Stomach (tissue), 9 donors: ENCODE results near the gene RPL36. TPM values are rescaled to one million over a fixed set of nuclear protein-coding genes. Genes with fewer than 3 reads are reported as not detected.
"Not testable (repeated sequence)": the region's sequence is repeated elsewhere in the genome, so short reads cannot be mapped to it uniquely, and the experiment has no call there.

ENCODE experiments used
- DNase-seq, 2 donors: peaks; one replicate each; pipeline versions ENCODE4 v3.0.0 to v3.0.0-alpha.2; 2013 to 2019
- H3K27ac ChIP-seq, 5 donors: fragments of 200-600 bp in 4 of 5; sonication (generic) in 4 of 5; one replicate each; pipeline ENCODE4 v1.5.1; 2013 to 2019; ENCODE audit warnings: mild to moderate bottlenecking in 1 of 5, moderate library complexity in 1 of 5
- H3K27me3 ChIP-seq, 3 donors: fragments of 200-600 bp; sonication (generic); one replicate each; pipeline ENCODE4 v1.5.1; 2017 to 2019; ENCODE audit warnings: mixed run types in 1 of 3
- H3K36me3 ChIP-seq, 4 donors: fragments of 200-600 bp; sonication (generic); 1 replicate in 3 of 4; 2 replicates in 1 of 4; pipeline ENCODE4 v1.5.1; 2016 to 2019
- H3K4me1 ChIP-seq, 4 donors: fragments of 200-600 bp; sonication (generic); one replicate each; pipeline ENCODE4 v1.5.1; 2016 to 2019
- H3K4me3 ChIP-seq, 4 donors: fragments of 200-600 bp; sonication (generic) in 3 of 4; one replicate each; pipeline ENCODE4 v1.5.1; 2016 to 2019; ENCODE audit warnings: mild to moderate bottlenecking in 1 of 4
- H3K9me3 ChIP-seq, 4 donors: fragments of 200-600 bp; sonication (generic); one replicate each; pipeline ENCODE4 v1.5.1; 2016 to 2019
- CTCF ChIP-seq, 7 experiments: fragments of 450-650 bp in 4 of 7; fragments of 200-600 bp in 3 of 7; sonication (generic) in 3 of 7; IDR thresholded peaks; one replicate each; pipeline ENCODE4 v1.5.1; 2016 to 2019; ENCODE audit warnings: antibody characterized with exemption in 7 of 7, control low read depth in 2 of 7, mild to moderate bottlenecking in 1 of 7
- EP300 ChIP-seq: sonication (generic); formaldehyde crosslinking; IDR thresholded peaks from one replicate; pipeline ENCODE4 v1.6.1; 2017; ENCODE audit warnings: antibody characterized with exemption
- POLR2A ChIP-seq, 4 donors: fragments of 450-650 bp; IDR thresholded peaks; one replicate each; pipeline ENCODE4 v1.6.1; 2016; ENCODE audit warnings: antibody characterized with exemption in 4 of 4, control low read depth in 2 of 4, mild to moderate bottlenecking in 1 of 4, moderate library complexity in 1 of 4
- POLR2AphosphoS5 ChIP-seq, 3 donors: sonication (generic); formaldehyde crosslinking; IDR thresholded peaks; one replicate each; pipeline ENCODE4 v1.6.1; 2016; ENCODE audit warnings: antibody characterized with exemption in 3 of 3
- WGBS, 5 donors: extraction: QIAGEN DNeasy Blood & Tissue Kit in 3 of 5; methylation state at CpG; one replicate each; pipeline versions ENCODE4 v1.1.5 to v1.1.7; 2013 to 2018; 5-methylcytosine and 5-hydroxymethylcytosine counted together
- intact Hi-C: fragments of 100-400 bp; cut with DNase I; formaldehyde crosslinking; loops from one replicate; pipeline ENCODE4 v1.15.1; 2023; ENCODE audit warnings: low total_unique reads
- polyA plus RNA-seq, 3 donors: library from polyadenylated mRNA; stranded (reverse); fragments of 200-250 nt; gene quantifications; one replicate each; pipeline ENCODE4 v1.2.3, GENCODE V29; 2013
- total RNA-seq, 5 donors: library from RNA; depleted of rRNA; stranded (reverse); fragments of >200 nt; gene quantifications; one replicate each; pipeline versions ENCODE4 v1.1.0 to v1.2.3, GENCODE V29; 2014 to 2016
- donor health status: healthy with polysubstance abuse.
- donor health status: Bipolar disorder and iron deficiency.
- donor health status: healthy.

RPL36 gene
- total and polyA plus RNA-seq, 8 donors = 121 to 2,132 (median 649) TPM

- Histone ChIP-seq H3K36me3 (peaks cover 10 to 12% (median 12%) of the 10 kb centered on the region in 4 donors), H3K27ac (peak overlapping the region; percentile 83 to 92 (median 88)), H3K4me3 (peak overlapping the region; percentile 60 to 70 (median 65)), H3K27me3 (no peaks in the 10 kb centered on the region), H3K9me3 (no peaks in the 10 kb centered on the region), H3K4me1 (peaks cover 33 to 52% (median 42%) of the 10 kb centered on the region in 4 donors)
- 55 to 80% (median 58%) methylated on average over 16 to 76 of the region's 76 CpGs for WGBS, 5 donors
- TF ChIP-seq EP300 (no peak), POLR2A (IDR thresholded peaks at IDR 0.05) (no peak), POLR2AphosphoS5 (IDR thresholded peaks at IDR 0.05) (no peak), CTCF (IDR thresholded peaks at IDR 0.05) (peak in 1 of 7 experiments; percentile 37)
- DNase-seq = peak in 1 of 2 donors; percentile 34
- intact Hi-C loops = no loop called here
These were observed 2.5 kb upstream of the RPL36 start for GRCh38 chr19:5687360-5688198.

GRCh38 chr19:5688262-5688881, 1.7 kb upstream of the RPL36 start:
- WGBS, 5 donors = 93 to 95% (median 94%) methylated on average over 12 to 13 of the region's 13 CpGs
- Histone ChIP-seq H3K4me1 (peaks cover 33 to 60% (median 49%) of the 10 kb centered on the region in 4 donors), H3K36me3 (peaks cover 18 to 20% (median 20%) of the 10 kb centered on the region in 4 donors)
- DNase-seq = peak in 1 of 2 donors; percentile 9
- H3K27ac ChIP-seq, H3K9me3 ChIP-seq, H3K4me3 ChIP-seq, intact Hi-C loops, H3K27me3 ChIP-seq: not testable (repeated sequence)

GRCh38 chr19:5690955-5691821, 1.1 kb downstream of the RPL36 start:
- intact Hi-C loops = no loop called here
- peaks cover 31 to 65% (median 53%) of the 10 kb centered on the region in 4 donors for H3K4me1 ChIP-seq

More at GRCh38 chr19:5690955-5691821, 1.1 kb downstream of the RPL36 start:
- H3K9me3 ChIP-seq = no peaks in the 10 kb centered on the region
- DNase-seq = peak; percentile 66 to 85
- H3K27ac ChIP-seq = peak overlapping the region; percentile 77 to 95 (median 93)
- TF ChIP-seq POLR2AphosphoS5 (IDR thresholded peaks at IDR 0.05) (peak in 1 of 3 donors; percentile 15), CTCF (IDR thresholded peaks at IDR 0.05) (no peak)
- H3K4me3 ChIP-seq = peak overlapping the region; percentile 71 to 88 (median 78)
- WGBS, 5 donors = 2% methylated on average over 28 to 54 of the region's 54 CpGs
- H3K36me3 ChIP-seq = peaks cover 45 to 48% (median 48%) of the 10 kb centered on the region in 4 donors
- no peaks in the 10 kb centered on the region for H3K27me3 ChIP-seq
